ENCODE measurements around the gene TUT7. TPM values are rescaled to one million over a fixed set of nuclear protein-coding genes. Genes with fewer than 3 reads are reported as not detected.

TUT7 gene
- total RNA-seq, 1 experiment from 2014 or later, result 36.1 TPM

GRCh38 chr9:86329649-86330048, 24.6 kb downstream of the TUT7 start:
- TF ChIP-seq EZH2 (IDR thresholded peaks at IDR 0.05; ENCODE audit: low read depth) (no peak), CTCF (conservative IDR thresholded peaks at IDR 0.05) (no peak)
- Histone ChIP-seq H3K36me3 (ENCODE audit: low read depth) (peaks cover 30% of the 10 kb centered on the region), H3F3A (ENCODE audit: insufficient read depth, low read depth) (no peaks in the 10 kb centered on the region), H3K4me3 (no peak overlapping the region), H3K27ac (no peak overlapping the region), H2AFZ (no peak overlapping the region), H4K20me1 (ENCODE audit: insufficient read depth) (no peaks in the 10 kb centered on the region), H3K27me3 (ENCODE audit: insufficient read depth, low read depth) (no peaks in the 10 kb centered on the region), H3K4me1 (replicated peaks; ENCODE audit: insufficient read depth) (no peaks in the 10 kb centered on the region), H3K9me2 (ENCODE audit: insufficient read depth) (no peaks in the 10 kb centered on the region), H3K9me3 (ENCODE audit: insufficient read depth, low read depth) (no peaks in the 10 kb centered on the region), H3K79me2 (ENCODE audit: low read depth) (no peaks in the 10 kb centered on the region), H3K4me2 (no peak overlapping the region)
- CTCF ChIA-PET, result no interaction called here
- POLR2A ChIA-PET (ENCODE audit: unreplicated experiment), result no interaction called here
- DNase-seq, result no peak
- intact Hi-C loops (cut with micrococcal nuclease; ENCODE audit: unreplicated experiment), result no loop called here
- BruUV-seq (replicated peaks), result no TSS peak

- BruUV-seq (replicated peaks), result no TSS peak
- no peaks in the 10 kb centered on the region for H3K27me3 ChIP-seq (ENCODE audit: insufficient read depth, low read depth)
- no peak overlapping the region for H3K4me2 ChIP-seq
- H3K9me3 ChIP-seq (ENCODE audit: insufficient read depth, low read depth), result no peaks in the 10 kb centered on the region
- DNase-seq, result no peak
- H3K4me1 ChIP-seq (replicated peaks; ENCODE audit: insufficient read depth), result no peaks in the 10 kb centered on the region
- intact Hi-C loops (cut with micrococcal nuclease; ENCODE audit: unreplicated experiment), result no loop called here
- H3F3A ChIP-seq (ENCODE audit: insufficient read depth, low read depth), result no peaks in the 10 kb centered on the region
- CTCF ChIA-PET, result no interaction called here
- no peak overlapping the region for H3K4me3 ChIP-seq
- peaks cover 39% of the 10 kb centered on the region for H3K36me3 ChIP-seq (ENCODE audit: low read depth)
- TF ChIP-seq EZH2 (IDR thresholded peaks at IDR 0.05; ENCODE audit: low read depth), result no peak
- no peak for TF ChIP-seq CTCF (conservative IDR thresholded peaks at IDR 0.05)
- H3K9me2 ChIP-seq (ENCODE audit: insufficient read depth), result no peaks in the 10 kb centered on the region
- no peak overlapping the region for H2AFZ ChIP-seq
- H3K27ac ChIP-seq, result no peak overlapping the region
- no peaks in the 10 kb centered on the region for H4K20me1 ChIP-seq (ENCODE audit: insufficient read depth)
- H3K79me2 ChIP-seq (ENCODE audit: low read depth), result no peaks in the 10 kb centered on the region
- POLR2A ChIA-PET (ENCODE audit: unreplicated experiment), result interaction anchor here (0.5 to 0.6 kb wide), 2 partner anchors 53 to 493 kb away, joined by 3 to 5 read pairs; no protein-coding TSS in a partner anchor
These were observed 26.1 kb downstream of the TUT7 start for GRCh38 chr9:86328156-86328555.

GRCh38 chr9:86326536-86326935, 27.7 kb downstream of the TUT7 start:
- Histone ChIP-seq H3K79me2 (ENCODE audit: low read depth) (no peaks in the 10 kb centered on the region), H3K9me2 (ENCODE audit: insufficient read depth) (no peaks in the 10 kb centered on the region), H3K27me3 (ENCODE audit: insufficient read depth, low read depth) (no peaks in the 10 kb centered on the region), H3K4me2 (no peak overlapping the region), H4K20me1 (ENCODE audit: insufficient read depth) (no peaks in the 10 kb centered on the region), H3K9me3 (ENCODE audit: insufficient read depth, low read depth) (no peaks in the 10 kb centered on the region), H3K27ac (no peak overlapping the region), H3K36me3 (ENCODE audit: low read depth) (peaks cover 49% of the 10 kb centered on the region), H2AFZ (no peak overlapping the region), H3F3A (ENCODE audit: insufficient read depth, low read depth) (no peaks in the 10 kb centered on the region), H3K4me1 (replicated peaks; ENCODE audit: insufficient read depth) (no peaks in the 10 kb centered on the region), H3K4me3 (no peak overlapping the region)
- DNase-seq, result no peak
- TF ChIP-seq EZH2 (IDR thresholded peaks at IDR 0.05; ENCODE audit: low read depth) (no peak), CTCF (conservative IDR thresholded peaks at IDR 0.05) (no peak)
- intact Hi-C loops (cut with micrococcal nuclease; ENCODE audit: unreplicated experiment), result no loop called here
- BruUV-seq (replicated peaks), result no TSS peak
- ChIA-PET POLR2A (ENCODE audit: unreplicated experiment) (interaction anchor here (0.6 kb wide), 1 partner anchor 186 kb away, joined by 14 read pairs; no protein-coding TSS in a partner anchor), CTCF (no interaction called here)

Measured in PC-9 (cell line).